ENCODE results near the gene TEX53.

Gene TEX53

DNA sequence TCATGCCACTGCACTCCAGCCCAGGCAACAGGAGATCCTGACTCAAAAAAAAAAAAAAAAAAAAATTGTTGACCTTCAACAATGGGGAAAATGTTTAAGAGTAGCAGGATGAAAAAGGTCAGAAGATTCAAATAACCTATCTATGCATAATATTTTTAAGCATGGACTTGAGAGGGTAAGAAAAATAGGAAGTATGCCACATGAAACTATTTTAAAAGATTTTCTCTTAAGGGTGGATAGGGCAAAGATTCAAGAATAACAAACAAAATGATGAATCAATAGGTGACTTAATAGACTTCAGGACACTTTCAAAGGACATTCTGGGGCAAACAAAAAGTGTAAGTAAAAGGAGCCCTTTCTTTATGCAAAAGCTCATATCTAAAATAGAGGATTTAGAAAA lies 21.2 kb upstream of the TEX53 start:
- DNase-seq: no peak

DNA sequence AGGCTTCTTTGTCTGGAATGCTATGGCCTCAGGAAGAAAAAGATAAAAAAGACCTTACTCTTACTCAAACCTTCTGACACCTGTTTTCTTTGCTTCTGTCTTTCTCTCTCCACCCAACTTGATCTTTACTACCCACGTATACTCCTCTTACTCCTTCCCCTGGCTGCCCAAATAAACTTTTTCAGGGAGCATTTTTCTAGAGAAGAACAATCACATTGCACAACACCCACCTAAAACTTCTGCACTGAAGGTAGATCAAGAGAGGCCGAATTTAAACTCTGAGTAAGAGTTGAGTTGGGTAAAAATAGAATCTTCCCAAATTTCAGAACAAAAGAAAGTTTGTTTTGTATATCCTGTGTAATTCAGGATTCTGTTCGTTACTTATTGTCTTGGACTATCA lies 20.5 kb upstream of the TEX53 start:
- no peak for DNase-seq

DNA sequence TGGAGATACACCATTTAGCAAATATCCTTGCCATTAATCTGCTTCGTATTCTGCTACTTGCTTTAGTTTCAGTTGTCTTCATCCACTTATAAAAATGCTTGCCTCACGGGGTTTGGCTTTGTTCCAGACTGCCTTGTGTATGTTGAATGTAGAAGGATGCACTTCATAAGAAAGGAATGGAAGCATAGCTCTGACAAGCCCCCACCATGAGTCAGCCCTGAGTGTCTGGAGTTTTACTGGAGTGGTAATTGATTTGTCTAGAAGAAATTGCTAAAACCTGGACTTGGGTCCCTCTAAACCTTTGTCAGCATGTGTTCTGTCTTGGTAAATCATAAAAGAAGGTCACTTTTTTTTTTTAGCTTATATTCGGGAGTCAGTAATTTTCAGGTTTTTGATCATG lies 19.8 kb upstream of the TEX53 start:
- DNase-seq: no peak

DNA sequence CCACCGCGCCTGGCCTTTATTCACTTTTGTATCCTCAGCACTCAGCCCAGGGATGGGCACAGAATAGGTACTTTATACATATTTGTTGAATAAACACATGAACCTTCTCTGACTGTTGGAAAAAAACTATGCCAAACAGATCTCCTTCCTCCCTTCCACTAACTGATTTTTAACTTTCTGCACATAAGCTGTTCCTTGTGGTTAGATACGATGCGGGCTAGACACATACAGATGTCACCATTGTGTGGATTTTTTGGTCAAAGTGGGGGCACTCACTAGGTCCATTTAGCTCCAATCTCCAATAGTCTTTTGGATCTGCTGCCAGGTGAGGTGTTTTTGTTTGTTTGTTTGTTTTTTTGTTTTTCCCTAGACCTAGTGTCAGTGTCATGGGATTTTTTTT lies 19.3 kb upstream of the TEX53 start:
- DNase-seq: no peak

DNA sequence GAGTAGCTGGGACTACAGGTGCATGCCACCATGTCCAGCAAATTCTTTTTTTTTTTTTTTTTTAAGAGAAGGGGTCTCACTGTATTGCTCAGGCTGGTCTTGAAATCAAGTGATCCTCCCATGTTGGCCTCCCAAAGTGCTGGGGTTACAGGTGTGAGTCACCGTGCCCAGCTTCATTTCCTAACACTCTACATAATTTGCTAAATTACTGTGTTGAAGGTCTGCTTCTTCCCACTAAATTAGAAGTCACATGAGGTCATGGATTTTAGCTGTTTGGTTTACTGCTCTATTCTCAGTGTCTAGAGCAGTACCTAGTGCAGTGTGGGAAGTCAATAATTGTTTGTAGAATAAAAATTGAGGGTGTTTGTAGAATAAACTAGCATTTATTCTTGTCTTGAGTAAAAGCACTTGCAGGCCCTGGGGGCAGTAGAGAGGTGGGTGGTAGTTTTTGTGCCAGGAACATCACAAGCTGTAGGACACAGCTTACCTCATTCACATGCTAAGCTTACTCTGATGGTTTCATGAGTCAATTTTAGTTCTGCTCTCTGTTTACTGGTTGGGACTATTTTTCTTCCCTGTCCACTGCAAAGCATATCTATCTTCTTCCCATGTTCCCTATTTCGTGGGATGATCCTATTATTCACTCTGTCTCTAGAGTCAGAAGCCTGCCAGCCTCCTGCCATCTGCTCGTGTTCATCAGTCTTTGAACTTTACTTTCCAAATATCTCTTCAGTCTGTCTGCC lies 17.4 kb upstream of the TEX53 start:
- DNase-seq: no peak

DNA sequence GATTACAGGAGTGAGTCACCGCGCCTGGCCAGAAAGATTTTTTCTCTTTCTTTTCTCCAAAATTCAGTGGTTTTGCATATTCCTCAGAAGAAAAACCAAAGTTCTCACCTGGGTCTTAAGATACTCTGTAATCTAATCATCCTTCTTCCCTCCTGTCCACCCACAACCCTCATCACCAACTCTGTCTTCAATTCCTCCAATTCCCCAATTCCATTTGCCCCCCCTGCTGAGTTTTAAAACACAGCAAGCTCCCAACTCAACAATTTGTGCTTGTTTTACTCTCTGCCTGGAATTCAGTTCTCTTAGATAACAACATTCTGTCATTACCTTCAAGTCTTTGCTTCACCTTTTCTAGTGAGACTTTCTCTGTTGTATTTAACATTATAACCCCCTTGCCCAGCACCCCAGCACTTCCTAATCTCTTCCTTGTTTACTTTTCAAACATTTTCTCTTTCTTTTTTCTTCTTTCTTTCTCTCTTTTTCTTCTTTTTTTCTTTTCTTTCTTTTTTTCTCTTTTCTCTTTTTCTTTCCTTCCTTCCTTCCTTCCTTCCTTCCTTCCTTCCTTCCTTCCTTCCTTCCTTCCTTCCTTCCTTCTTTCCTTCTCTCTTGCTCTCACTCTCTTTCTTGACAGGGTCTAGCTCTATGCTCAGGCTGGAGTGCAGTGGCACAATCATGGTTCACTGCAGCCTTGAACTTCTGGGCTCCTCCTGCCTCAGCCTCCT lies 16.6 kb upstream of the TEX53 start:
- DNase-seq: no peak

DNA sequence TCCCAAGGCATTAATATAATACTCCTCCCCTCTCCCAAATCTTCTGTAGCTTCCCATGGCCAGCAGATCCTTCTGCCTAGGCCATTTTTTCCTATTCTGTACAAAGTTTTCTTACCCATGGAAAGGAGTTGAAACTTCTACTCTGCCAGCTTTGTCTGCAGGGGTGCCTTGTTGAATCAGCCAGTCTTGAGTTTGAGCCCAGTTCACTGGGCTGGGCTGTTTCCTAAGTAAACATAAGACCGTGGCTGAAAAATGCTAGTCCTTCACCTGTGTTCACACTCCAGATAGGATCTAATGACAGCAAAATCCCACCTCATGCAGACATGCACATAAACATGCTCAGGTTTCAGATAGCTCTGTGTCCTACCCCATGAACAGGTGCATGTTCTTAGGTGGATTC lies 14.0 kb upstream of the TEX53 start:
- DNase-seq: no peak

DNA sequence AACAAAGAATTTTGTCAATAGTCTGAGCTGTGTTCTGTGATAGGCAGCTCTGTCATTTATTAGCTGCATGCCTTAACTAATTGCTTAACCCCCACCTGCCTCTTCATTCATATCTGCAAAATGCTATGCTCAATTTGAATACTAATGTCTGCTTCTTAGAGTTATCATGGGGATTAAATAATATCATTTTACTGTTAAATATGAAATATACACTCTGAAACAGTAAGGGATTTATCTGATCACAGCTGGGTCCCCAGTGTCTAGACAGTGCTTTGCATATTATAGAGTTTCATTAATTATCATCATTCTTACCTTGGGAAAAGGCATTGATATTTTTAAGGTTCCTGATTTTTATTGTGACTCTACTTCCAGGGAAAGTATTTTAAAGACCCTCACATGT lies 12.4 kb upstream of the TEX53 start:
- DNase-seq: no peak

DNA sequence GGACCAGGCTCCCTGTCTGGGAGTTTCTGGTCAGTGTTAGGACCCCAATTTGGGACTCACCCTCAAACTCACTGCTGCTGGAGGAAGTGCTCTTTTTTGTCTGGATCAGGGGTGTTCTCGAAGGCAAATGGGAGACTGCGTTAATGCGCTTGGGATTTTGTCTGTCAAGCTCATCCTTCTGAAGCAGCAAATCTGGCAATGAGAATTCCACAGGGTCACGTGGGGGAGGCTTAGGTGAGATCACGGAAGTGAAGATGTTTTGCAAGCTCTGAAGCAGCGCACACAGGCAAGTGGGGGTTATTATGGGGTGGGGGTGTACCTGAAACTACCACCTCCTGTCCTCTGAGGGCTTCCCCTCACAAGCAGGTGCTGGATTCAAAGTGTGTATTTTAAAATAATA lies 10.5 kb upstream of the TEX53 start:
- DNase-seq: no peak

DNA sequence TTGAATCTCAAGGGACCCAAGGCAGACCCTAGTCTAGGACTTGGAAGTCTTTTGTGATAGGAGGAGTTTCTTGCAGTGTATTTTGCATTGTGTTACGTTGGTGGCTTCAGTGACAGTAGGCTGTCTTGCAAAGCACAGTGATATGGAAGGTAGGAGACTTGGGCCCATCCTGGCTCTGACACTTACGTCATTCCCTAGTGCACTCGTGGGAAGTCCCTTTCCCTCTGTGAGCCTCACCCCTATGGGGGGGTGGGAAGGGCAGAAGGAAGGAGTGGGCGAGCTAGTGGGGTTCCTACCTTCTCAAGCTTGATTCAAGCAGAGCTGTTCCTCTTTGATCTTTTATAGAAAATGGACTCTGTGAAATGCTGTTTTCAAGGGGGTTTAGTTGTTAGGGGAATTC lies 9.2 kb upstream of the TEX53 start:
- no peak for DNase-seq

DNA sequence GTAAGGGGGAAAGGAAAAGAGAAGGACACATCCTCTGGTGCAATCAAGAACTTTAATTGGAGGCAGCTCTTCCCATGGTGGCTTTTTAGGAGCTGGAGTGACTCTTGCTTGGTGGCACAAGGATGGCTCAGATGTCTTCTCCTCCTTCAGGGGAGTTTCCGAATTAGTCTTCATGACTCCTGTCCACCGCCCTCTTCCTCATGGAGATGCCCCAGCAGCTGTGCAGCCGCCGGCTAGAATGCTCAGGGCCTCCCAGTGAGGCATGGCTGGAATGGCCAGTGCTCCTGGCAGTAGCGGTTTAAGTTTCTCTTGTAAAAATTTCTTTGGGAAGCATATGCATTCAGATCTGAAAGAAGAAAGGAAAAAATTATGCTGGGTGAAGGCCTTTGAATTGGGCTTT lies 8.8 kb upstream of the TEX53 start:
- no peak for DNase-seq

DNA sequence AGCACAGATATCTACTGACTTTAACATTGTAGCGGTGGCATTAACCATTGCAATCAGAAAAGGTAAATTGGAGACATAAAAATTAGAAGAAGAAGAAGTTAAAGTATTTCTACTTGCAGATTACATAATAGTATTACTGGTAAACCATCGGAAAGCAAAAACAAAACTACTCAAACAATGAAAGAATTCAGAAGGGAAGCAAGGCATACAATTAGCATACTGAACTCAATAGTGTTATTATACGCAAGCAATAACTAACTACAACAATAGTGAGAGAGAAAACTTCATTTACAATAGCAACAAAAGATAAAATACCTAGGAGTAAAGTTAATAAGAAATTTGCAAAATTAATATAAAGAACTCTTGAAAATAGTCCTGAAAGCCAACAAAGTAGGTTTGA lies 6.6 kb upstream of the TEX53 start:
- no peak for DNase-seq

DNA sequence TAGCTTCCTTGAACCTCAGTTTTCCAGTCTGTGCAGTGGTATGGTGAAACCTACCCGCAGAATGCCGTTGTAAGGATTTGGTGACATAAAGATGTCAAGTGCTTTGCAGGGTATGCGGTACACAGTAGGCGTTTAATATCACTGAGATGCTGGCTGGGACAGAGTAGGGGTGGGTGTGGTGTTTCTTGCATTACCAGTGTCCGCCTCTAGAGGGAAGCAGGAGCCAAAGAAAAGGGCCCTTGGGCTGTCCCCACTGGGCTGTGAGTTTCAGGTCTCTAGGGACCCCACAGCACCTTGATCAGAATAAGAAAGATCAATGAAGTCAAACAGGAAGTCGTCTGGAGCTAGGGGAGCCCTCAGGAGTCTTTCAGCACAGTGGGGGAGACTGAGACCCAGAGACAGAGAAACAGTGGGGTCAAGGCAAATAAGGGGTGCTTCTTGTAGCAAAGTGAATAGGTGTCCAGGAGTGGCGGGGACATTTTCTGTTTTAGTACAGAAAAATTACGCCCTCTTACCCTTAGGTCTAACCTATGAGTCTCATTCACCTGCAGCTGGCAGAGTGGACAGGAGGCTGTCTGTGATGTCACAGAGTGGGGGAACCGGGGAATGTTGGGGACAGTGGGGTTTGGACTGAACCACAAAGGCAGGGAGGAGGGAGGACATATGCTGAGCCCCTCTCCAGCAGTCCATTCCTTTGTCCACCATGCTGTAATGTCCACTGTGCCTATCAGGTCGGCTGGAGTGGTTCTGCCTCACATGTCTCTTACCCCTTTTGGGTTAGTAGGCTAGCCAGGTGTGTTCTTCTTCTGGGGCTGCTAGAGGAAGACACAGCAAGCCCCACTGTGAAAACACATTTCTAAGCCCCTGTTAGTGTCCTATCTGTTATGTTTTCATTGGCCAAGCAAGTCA lies 4.7 kb upstream of the TEX53 start:
- DNase-seq: peak; percentile 62

DNA sequence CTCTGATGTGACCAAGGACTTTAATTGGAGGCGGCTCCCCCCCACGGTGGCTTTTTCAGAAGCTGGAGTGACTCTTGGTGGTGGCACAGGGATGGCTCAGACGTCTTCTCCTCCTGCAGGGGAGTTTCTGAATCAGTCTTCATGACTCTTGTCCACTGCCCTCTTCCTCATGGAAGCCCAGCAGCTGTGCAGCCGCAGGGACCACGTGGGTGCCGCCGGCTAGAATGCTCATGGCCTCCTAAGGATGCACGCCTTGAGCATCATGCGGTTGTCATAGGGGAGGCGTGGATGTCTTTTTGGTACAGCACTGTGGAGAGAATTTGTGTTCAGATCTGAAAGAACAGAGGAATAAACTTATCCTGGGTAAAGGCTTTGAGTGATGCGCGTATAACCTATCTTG lies 1.3 kb downstream of the TEX53 start:
- DNase-seq: no peak

DNA sequence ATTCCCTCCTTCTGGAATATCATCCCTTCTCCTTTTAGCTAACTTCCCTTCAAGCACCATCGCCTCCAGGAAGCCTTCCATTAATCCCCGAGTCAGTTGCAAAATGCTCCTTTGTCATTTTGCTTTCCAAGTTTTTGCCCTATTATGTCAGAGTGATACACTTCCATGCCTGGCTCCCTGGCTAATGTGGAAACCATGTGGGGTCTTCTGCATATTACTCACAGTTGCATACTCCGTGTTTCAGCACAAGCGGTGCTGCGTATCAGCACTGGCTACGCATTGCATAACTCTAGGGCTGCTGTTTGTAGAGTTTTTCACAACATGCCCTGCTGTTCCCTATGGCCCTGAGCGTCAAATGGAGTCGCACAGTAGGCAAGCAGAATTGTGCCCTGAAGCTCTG lies 1.9 kb downstream of the TEX53 start:
- DNase-seq: no peak

DNA sequence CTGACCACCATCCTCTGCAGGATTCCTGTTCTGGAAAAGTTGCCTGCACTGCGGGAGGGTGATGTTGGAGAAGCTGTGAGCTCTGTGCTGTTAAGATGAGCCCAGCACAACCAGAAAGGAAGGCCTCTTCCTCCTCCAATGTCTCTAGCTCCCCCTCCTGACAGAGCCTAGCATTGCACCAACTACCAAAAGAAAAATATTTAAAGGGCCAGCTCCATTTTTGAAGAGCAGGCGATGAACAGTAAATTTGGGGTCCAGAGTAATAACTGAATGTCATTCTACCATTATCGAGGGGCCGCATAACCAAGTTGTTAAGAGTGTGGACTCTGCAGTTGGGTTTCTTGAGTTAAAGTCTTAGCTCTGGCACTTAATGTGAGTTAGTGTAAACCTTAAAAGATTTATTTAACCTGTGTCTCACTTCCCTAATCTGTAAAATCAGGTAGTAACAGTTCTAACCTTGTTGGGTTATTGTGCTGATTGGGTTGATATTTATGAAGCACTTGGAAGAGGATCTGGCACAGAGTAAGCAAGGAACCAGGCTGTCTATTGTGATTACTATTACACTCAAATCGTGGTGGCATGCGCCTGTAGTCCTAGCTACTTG lies 3.9 kb downstream of the TEX53 start:
- DNase-seq: peak; percentile 88

DNA sequence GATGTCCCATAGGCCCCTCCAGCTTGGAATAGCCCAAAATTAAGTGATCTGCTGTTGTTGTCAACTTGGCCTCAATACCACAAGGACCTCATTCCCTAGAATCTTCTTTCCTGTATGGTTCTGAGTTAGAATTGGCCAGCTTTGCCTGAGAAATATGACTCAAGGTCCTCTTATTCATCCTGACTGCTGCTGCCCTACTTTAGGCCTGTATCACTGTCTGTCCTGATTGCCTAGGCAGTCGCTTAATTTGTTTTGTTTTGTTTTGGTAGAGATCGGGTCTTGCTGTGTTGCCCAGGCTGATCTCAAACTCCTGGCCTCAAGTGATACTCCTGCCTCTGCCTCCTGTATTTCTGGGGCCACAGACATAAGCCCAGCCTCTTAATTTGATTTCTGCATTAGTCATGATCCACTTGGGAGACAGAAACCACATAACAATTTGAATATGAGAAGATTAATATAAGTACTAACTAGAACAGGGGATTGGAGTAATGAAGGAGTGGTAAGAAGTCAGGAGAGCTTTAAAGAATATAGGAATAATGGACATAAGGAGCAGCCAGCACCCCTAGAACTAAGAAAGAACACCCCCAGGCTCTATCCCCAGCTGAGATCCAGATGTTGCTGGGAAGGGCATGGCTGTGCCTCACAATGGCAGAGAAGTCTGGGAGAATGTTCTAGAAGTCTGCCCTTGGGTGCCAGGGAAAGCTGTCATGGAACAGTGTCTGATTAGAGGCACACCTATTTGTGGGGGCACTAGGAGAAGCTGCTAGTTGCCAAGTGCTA lies 4.6 kb downstream of the TEX53 start:
- DNase-seq: no peak

DNA sequence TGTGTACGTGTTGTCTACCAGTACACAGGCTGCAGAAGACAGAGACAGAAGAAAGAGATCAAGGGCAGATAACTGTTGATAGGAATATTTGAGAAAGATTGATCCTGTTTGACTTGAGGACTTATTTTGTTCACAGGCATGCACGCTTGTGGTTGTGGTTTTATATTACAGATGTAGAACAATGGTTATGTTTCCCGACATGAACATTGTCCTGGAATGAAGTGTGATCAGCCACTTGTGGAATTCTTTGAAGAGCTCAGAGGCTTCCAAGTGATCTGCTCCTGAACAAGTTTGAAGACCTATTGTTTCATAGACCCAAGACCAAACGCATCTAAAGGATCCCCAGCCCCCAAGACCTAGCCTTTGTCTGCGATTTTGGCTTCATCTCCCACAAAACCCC lies 13.7 kb downstream of the TEX53 start:
- no peak for DNase-seq

DNA sequence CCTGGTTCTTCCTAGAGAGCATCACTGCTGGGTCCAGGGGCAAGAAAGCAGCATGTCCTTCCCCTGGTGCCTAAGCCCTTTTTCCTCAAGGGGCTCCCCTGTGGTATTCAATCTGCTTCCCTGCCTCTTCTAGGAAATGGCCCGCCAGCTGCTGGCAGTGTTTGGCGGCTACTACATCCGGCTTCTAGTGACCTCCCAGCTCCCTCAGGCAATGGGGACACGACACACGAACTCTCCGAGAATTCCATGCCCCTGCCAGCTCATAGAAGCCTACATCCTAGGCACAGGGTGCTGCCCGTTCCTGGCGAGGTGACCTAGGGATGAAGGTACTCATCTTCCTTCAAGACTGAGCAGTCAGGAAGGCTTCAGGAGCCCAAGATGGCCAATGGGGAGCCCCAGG lies 14.6 kb downstream of the TEX53 start:
- no peak for DNase-seq

DNA sequence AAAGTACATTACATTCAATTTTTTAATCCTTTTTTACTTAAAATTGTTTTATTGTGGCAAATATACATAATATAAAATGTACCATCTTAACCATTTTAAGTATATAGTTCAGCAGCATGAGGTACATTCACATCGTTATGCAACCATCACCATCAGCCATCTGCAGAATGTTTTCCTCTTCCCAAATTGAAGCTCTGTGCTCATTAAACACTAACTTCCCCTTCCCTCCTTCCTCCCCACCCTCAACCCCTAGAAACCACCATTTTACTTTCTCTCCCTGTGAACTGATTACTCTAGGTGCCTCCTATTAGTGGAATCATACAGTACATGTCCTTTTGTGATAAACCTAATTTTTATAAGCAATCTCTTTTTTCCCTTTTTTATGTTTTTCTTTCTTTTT lies 15.6 kb downstream of the TEX53 start:
- no peak for DNase-seq

DNA sequence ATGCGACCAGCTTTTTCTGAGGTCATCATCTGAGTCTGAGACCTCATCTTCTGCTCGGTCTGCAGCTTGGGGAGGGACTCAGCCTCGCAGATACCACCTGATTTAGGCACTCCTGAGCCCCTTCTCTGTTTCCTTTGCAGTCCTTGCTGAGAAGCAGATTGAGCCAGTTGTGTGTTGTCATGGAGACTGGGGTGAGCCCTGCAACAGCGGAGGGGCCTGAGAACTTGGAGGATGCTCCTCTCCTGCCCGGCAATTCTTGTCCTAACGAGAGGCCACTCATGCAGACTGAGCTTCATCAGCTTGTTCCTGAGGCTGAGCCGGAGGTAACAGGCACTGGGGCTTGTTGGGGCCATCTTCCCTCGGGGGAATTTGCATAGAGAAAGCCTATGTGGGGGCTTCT lies 19.2 kb downstream of the TEX53 start:
- no peak for DNase-seq

DNA sequence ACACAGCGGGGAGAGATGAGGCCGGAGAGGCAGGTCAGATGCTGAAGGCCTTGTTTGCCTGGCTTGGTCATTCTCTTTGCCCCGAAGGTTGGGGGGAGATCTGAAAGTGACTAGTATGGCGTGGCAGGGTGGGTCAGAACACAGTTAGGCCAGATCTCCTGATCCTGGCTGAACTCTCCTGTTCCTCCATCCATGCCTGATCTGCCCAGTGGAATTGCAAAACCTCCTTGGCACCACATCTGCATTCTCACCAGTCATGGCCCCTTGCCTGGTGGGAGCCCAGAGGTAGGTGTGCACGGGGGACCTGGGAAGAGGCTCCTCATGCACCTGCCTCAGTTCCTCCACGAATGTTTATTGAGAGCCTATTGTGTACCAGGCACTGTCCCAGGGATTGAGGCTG lies 23.2 kb downstream of the TEX53 start:
- no peak for DNase-seq

Measured in CD4-positive, alpha-beta T cell treated with Interleukin-21 for 1 hour (primary cell).